ENCODE data around the gene MYZAP. TPM values are rescaled to one million over a fixed set of nuclear protein-coding genes. Genes with fewer than 3 reads are reported as not detected.

The MYZAP gene
- total and polyA plus RNA-seq, 2 of the 4 experiments (the other 2 are of a cell fraction): not detected

DNA sequence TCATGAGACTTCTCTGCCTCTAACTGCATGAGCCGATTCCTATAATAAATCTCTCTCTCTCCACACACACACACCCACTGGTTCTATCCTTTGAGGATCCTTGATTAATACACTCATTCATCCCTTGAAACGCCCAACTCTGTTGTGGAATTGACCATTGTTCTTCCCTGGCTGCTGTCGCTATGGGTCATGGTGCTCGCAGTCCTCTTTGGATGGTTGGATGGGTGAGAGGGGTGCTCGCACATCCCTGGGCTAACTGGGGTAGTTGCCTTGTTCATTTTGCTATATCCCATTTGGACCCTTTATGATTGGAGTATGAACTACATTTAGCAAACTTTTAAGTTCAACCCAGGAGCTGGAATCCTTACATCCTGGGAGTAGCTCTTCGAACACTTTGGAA is 33.9 kb upstream of the MYZAP start:
- dilution Hi-C loops (cut with HindIII; ENCODE audit: low sequenced_read_pairs, unreplicated experiment): no loop called here
- H3K4me3 ChIP-seq (ENCODE audit: insufficient read depth, low read depth, low read length): no peak overlapping the region
- BruUV-seq (replicated peaks): no TSS peak
- no peaks in the 10 kb centered on the region for H3K36me3 ChIP-seq (ENCODE audit: control insufficient read depth, insufficient read depth, low read length)
- H2BK120ac ChIP-seq (ENCODE audit: low read depth, low read length): no peak overlapping the region
- no peak overlapping the region for H3K56ac ChIP-seq (ENCODE audit: extremely low read depth, insufficient read depth, low read length)
- no peak overlapping the region for H3K9ac ChIP-seq (ENCODE audit: low read depth, low read length)
- in situ Hi-C loops (cut with MboI; ENCODE audit: low sequenced_read_pairs): no loop called here
- H3K9me1 ChIP-seq (ENCODE audit: insufficient read depth, low read length): peaks cover 4% of the 10 kb centered on the region; the same call in 1 of the 2 replicates
- no peak overlapping the region for H2AK5ac ChIP-seq (ENCODE audit: low read depth, low read length)
- H3K23ac ChIP-seq (ENCODE audit: low read depth, low read length): no peak overlapping the region
- no peak overlapping the region for H3K14ac ChIP-seq (replicated peaks; ENCODE audit: low read depth, low read length)
- H3K9me3 ChIP-seq (ENCODE audit: control insufficient read depth, insufficient read depth, low read length): no peaks in the 10 kb centered on the region; the same call in 1 of the 2 replicates
- intact Hi-C loops (cut with micrococcal nuclease): loop anchor here (5.0 kb wide), 1 partner anchor 149 kb away; the partner anchor contains the start of gene POLR2M
- no peaks in the 10 kb centered on the region for H4K20me1 ChIP-seq (ENCODE audit: insufficient read depth, low read length)
- CTCF ChIA-PET: no interaction called here
- no peak overlapping the region for H4K91ac ChIP-seq (ENCODE audit: insufficient read depth, low read depth, low read length)
- no peak overlapping the region for H3K27ac ChIP-seq (ENCODE audit: insufficient read depth, low read length)
- no peaks in the 10 kb centered on the region for H3K79me1 ChIP-seq (ENCODE audit: low read depth in 1 of 2, low read length in 2 of 2)
- H3K18ac ChIP-seq (ENCODE audit: low read depth, low read length): no peak overlapping the region
- TF ChIP-seq, protein P1, sequence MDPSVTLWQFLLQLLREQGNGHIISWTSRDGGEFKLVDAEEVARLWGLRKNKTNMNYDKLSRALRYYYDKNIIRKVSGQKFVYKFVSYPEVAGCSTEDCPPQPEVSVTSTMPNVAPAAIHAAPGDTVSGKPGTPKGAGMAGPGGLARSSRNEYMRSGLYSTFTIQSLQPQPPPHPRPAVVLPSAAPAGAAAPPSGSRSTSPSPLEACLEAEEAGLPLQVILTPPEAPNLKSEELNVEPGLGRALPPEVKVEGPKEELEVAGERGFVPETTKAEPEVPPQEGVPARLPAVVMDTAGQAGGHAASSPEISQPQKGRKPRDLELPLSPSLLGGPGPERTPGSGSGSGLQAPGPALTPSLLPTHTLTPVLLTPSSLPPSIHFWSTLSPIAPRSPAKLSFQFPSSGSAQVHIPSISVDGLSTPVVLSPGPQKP (IDR thresholded peaks at IDR 0.05; ENCODE audit: borderline replicate concordance, low read depth, low read length): no peak
- no peak for TF ChIP-seq RFX5 (IDR thresholded peaks at IDR 0.05; ENCODE audit: low read depth, low read length)
- TF ChIP-seq, protein P2, sequence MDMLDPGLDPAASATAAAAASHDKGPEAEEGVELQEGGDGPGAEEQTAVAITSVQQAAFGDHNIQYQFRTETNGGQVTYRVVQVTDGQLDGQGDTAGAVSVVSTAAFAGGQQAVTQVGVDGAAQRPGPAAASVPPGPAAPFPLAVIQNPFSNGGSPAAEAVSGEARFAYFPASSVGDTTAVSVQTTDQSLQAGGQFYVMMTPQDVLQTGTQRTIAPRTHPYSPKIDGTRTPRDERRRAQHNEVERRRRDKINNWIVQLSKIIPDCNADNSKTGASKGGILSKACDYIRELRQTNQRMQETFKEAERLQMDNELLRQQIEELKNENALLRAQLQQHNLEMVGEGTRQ (IDR thresholded peaks at IDR 0.05; ENCODE audit: low read depth, low read length): no peak
- TF ChIP-seq RAD21 (IDR thresholded peaks at IDR 0.05; ENCODE audit: low read length): no peak
- no peak for TF ChIP-seq BHLHE40 (IDR thresholded peaks at IDR 0.05; ENCODE audit: low read depth, low read length)
- TF ChIP-seq MXI1 (IDR thresholded peaks at IDR 0.05; ENCODE audit: borderline replicate concordance, low read depth, low read length): no peak
- no peak for TF ChIP-seq SMC3 (IDR thresholded peaks at IDR 0.05; ENCODE audit: low read depth, low read length)
- TF ChIP-seq NFE2L2 (IDR thresholded peaks at IDR 0.05; ENCODE audit: low read depth, low read length): no peak
- no peak for TF ChIP-seq MAZ (IDR thresholded peaks at IDR 0.05; ENCODE audit: borderline replicate concordance, low read depth, low read length)
- no peak for TF ChIP-seq CHD1 (IDR thresholded peaks at IDR 0.05; ENCODE audit: low read depth, low read length)
- no peak for TF ChIP-seq FOS (IDR thresholded peaks at IDR 0.05; ENCODE audit: low read depth, low read length)
- no peak for TF ChIP-seq POLR2A (IDR thresholded peaks at IDR 0.05; ENCODE audit: low read depth, low read length)
- no peak for TF ChIP-seq RCOR1 (IDR thresholded peaks at IDR 0.05; ENCODE audit: insufficient replicate concordance, low read length)
- TF ChIP-seq, protein P3, sequence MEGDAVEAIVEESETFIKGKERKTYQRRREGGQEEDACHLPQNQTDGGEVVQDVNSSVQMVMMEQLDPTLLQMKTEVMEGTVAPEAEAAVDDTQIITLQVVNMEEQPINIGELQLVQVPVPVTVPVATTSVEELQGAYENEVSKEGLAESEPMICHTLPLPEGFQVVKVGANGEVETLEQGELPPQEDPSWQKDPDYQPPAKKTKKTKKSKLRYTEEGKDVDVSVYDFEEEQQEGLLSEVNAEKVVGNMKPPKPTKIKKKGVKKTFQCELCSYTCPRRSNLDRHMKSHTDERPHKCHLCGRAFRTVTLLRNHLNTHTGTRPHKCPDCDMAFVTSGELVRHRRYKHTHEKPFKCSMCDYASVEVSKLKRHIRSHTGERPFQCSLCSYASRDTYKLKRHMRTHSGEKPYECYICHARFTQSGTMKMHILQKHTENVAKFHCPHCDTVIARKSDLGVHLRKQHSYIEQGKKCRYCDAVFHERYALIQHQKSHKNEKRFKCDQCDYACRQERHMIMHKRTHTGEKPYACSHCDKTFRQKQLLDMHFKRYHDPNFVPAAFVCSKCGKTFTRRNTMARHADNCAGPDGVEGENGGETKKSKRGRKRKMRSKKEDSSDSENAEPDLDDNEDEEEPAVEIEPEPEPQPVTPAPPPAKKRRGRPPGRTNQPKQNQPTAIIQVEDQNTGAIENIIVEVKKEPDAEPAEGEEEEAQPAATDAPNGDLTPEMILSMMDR (conservative IDR thresholded peaks at IDR 0.05; ENCODE audit: low read depth, low read length): no peak
- H3K27me3 ChIP-seq (ENCODE audit: control insufficient read depth, insufficient read depth, low read length): peaks cover 10% of the 10 kb centered on the region; the same call in 1 of the 2 replicates
- H3K4me1 ChIP-seq (ENCODE audit: control insufficient read depth, insufficient read depth, low read length): no peaks in the 10 kb centered on the region
- no CpG with 5 or more reads among the region's 6 CpGs for WGBS, 2 experiments (ENCODE audit: extremely low coverage in 2 of 2, insufficient read length in 1 of 2)
- H4K8ac ChIP-seq (ENCODE audit: low read depth in 2 of 2, low read length in 2 of 2): no peak overlapping the region
- H4K5ac ChIP-seq (ENCODE audit: low read depth, low read length): no peak overlapping the region
- ATAC-seq (ENCODE audit: low read depth) (no peak), DNase-seq (no peak)
- H2BK15ac ChIP-seq (ENCODE audit: low read depth, low read length): no peak overlapping the region
- POLR2A ChIA-PET (ENCODE audit: unreplicated experiment): no interaction called here
- no peak overlapping the region for H3K4ac ChIP-seq (ENCODE audit: low read depth, low read length)
- H2BK5ac ChIP-seq (ENCODE audit: low read depth, low read length, poor library complexity, severe bottlenecking): no peak overlapping the region
- H2AK9ac ChIP-seq (replicated peaks; ENCODE audit: low read depth, low read length, poor library complexity): no peak overlapping the region
- no peak overlapping the region for H2BK20ac ChIP-seq (ENCODE audit: low read depth, low read length)
- H3K4me2 ChIP-seq (ENCODE audit: low read depth, low read length): no peak overlapping the region
- no peak overlapping the region for H2AFZ ChIP-seq (replicated peaks; ENCODE audit: low read length, poor library complexity)
